HT1080 (cell line): ENCODE results near the gene BACE1. TPM values are rescaled to one million over a fixed set of nuclear protein-coding genes. Genes with fewer than 3 reads are reported as not detected.
"Not testable (repeated sequence)": the region's sequence is repeated elsewhere in the genome, so short reads cannot be mapped to it uniquely, and the experiment has no call there.

ENCODE experiments used
- DNase-seq: peaks from one replicate; pipeline ENCODE4 v3.0.0-alpha.2; 2015; ENCODE audit warnings: low read depth
- polyA plus RNA-seq, 2 experiments: library from polyadenylated mRNA; depleted of rRNA; stranded (reverse); fragments of >200 nt; gene quantifications; 2 replicates each; pipeline ENCODE4 v1.2.3, GENCODE V29; 2015
- total RNA-seq: library from RNA; depleted of rRNA; stranded (reverse); fragments of >200 nt; shearing (Covaris generic); gene quantifications from 2 replicates; pipeline ENCODE4 v1.2.3, GENCODE V29; 2014; rRNA removed

Gene BACE1
- 7.3 and 13.4 TPM in 2 replicates for total RNA-seq
- 19.1 and 19.9 TPM in 2 replicates for polyA plus RNA-seq (2015; cell fraction: cytosol; rRNA removed)
- polyA plus RNA-seq (2015; cell fraction: nucleus; rRNA removed), result 16.9 and 18.9 TPM in 2 replicates

GRCh38 chr11:117316197-117316961 is at the start of gene BACE1:
Gene BACE1 (minus strand): TSS chr11:117316256. CDS start chr11:117315795, 461 bp downstream.
- DNase-seq, result peak; percentile 91

DNA sequence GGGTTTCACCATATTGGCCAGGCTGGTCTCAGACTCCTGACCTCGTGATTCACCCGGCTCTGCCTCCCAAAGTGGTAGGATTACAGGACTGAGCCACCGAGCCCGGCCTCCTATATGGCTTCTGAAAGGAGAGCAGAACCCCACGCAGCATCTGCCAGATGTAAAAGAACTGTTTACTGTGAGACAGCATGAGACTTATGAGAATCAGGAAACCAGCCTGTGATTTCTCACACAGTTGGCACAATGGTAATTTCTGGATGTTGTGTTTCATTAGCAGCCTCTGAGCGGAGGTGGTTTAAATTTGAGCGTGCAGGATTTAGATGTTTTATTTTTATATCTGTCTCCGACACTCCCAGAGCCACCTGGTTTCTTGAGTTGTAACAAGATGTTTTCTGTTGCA is 45.4 kb upstream of the BACE1 start:
- no peak for DNase-seq

GRCh38 chr11:117356126-117356890 is 40.3 kb upstream of the BACE1 start:
- no peak for DNase-seq

- no peak for DNase-seq
Observed at GRCh38 chr11:117354550-117354949, 38.5 kb upstream of the BACE1 start.

DNA sequence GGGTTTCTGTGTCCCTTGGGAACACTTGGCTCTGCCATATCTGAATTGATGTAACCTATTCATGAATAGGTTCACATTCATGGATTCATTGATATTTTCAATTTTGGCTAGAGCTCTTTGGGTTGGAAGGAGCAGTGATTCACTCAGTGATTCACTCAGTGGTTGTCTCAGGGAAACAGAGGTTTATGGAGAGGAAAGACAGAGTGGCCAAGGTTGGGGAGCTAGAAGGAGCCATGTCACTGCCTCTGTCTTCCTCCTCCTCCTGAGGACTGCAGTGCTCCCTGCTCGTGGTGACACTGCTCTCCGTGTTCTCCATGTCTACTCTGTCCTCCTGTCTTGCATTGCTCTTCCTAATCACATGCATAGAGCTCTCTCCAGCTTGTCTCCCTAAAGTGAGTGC is 29.0 kb upstream of the BACE1 start:
- DNase-seq, result peak; percentile 51

- no peak for DNase-seq
Observed at GRCh38 chr11:117337076-117337475, 21.0 kb upstream of the BACE1 start.

GRCh38 chr11:117335399-117335798 is 19.3 kb upstream of the BACE1 start:
- no peak for DNase-seq

GRCh38 chr11:117334896-117335295 is 18.8 kb upstream of the BACE1 start:
- DNase-seq, result no peak

- DNase-seq, result no peak
Observed at GRCh38 chr11:117333917-117334316, 17.9 kb upstream of the BACE1 start.

GRCh38 chr11:117332843-117333242 is 16.8 kb upstream of the BACE1 start:
- DNase-seq, result no peak

DNA sequence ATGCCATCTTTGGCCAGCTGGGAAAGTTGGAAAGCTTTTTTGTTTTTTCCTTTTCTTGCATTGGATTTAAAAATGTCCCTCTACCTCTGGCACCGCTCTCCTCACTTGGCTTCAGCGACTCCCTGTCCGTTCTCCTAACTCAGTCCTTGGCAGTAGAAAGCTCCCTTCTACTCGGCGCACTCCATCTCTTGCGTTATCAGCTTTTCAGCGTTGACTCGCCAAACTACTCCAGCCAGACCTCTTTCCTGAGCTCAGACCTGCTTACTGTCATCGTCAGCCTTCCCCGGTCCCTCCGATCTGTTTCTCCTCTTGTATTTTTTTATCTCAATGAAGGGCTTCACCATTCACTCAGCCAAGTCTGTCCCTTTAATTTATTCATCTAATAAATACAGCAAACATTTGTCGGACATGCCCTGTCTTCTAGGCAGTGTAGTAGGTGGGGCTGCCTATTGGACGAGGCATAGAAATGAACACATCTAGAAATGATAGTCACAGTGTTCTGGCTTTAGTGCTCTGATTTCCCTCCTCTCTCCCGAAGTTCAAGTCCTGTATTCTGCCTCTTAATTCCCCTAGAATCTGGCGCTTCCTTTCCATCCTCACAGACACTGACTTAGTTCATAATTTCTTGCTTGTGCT is 12.4 kb upstream of the BACE1 start:
- no peak for DNase-seq

DNA sequence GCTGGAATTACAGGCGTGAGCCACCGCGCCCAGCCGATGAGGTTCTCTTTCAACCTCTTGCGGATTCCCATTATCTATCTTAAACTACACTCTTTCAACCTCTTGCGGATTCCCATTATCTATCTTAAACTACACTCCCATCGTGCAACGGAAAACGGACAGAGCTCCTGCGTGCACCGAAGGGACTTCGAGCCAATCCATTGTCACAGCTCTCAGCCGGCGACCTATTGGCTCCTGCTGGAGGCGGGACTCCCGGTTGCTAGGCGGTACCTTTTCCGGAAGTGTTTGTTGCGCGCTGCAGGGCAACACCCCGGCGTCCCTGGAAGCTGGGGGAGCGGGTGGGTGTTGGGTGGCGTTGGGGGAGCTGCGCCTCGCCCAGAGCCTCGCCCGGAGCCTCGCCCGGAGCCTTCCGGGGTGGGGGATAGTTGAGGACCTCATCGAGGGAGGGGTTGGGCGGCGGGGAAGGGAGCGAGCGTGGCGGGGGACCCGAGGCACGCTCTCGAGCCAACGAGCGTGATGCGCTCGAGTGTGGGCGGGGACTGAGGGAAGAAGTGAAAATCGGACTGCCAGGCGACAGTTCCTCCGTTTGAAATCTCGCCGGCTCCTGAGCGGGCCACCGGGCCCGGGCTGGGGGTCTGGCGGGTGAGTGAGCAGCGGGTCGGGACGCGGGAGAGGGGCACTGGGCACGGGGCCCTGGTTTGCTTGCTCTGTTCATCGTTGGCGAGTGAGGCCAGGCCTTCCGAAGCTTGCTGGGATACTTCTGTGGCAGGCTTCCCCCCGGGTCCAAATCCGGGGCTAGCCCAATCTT is 11.7 kb upstream of the BACE1 start, which contains the start of gene CEP164:
CEP164 (plus strand) TSS at position 288 of the 808 bp plus-strand sequence. CDS start 10,733 bp downstream, outside the sequence.
- peak; percentile 96 for DNase-seq

DNA sequence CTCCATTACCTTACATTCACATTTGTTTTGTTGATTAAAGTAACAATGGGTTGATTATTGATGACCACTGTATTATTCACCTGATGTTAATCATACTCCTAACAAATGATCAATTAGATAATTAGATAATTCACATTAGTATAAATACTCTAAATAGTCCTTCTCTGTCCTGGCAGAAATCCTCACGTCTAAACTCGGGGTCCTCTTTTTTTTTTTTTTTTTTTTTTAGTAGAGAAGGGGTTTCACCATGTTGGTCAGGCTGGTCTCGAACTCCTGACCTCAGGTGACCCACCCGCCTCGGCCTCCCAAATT is 11.2 kb upstream of the BACE1 start:
- not testable (repeated sequence) for DNase-seq

DNA sequence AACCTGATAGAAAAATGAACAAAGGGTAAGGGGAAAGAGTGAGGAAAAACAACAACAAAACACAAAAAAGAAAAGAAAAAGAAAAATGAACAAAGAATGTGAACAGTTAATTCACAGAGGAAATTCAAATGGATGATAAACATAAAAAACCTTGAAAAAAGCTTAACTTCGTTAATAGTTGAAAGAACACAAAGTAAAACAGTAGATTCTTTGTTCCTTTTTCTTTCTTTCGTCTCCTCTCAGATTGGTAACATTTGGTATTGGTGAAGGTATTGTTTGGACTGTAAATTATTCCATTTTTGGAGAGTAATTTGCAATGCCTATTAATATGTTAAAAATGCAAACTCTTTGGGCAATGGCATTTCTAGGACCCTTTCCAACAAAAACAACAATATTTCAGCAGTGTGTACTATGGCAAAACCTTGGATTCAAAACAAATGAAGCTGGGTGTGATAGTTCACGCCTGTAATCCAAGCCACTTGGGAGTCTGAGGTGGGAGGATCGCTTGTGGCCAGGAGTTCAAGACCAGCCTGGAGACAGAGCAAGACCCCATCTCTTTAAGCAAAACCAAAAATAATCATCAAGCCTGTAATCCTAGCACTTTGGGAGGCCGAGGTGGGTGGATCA is 3.3 kb upstream of the BACE1 start:
- no peak for DNase-seq

DNA sequence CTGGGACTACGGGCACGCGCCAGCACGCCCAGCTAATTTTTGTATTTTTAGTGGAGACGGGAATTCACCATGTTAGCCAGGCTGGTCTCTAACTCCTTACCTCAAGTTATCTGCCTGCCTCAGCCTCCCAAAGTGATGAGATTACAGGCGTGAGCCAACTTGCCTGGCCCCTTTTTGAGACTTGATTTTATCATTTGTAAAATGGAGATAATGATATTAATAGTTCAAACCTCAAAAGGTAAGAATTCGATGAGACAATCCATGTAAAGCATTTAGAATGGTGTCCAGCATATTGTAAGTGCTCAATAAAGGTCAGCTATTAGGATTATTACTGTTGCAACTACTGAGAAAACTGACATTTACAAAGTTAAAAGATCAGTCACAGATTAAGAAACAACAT is 2.7 kb upstream of the BACE1 start:
- DNase-seq, result no peak

GRCh38 chr11:117315285-117316196 is 515 bp downstream of the BACE1 start:
- DNase-seq, result no peak

DNA sequence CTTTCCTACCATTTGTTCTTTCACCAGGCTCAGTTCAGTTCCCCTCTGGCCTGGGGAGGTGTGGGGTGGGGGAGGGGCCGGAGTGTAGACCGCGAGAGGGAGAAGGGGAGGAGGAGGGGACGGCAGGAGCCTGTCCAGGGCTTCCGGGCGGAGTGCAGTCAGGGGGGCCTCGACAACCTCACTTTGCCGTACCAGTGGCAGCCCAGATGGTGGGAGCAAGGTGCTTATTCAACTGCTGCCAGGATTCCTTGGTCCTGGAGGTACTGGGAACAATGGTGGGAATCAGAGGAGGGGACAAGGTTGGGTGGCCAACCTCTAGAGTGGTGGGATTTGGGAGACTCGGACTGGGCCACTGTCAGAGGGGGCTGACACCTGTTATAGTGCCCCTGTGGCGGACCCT is 1.2 kb downstream of the BACE1 start:
- no peak for DNase-seq

GRCh38 chr11:117313828-117314768 is 2.0 kb downstream of the BACE1 start:
- no peak for DNase-seq
